ENCODE results near the gene CLDND2. TPM values are rescaled to one million over a fixed set of nuclear protein-coding genes. Genes with fewer than 3 reads are reported as not detected.

The CLDND2 gene
- total RNA-seq, 1 donor from 2014 or later: 1.7 TPM

- intact Hi-C loops (cut with DNase I): loop anchor here (5.0 kb wide), 1 partner anchor 208 kb away; the partner anchor contains the start of gene ZNF175
- DNase-seq (ENCODE audit: missing footprints): no peak
- no peak for ATAC-seq
These were observed 4.3 kb downstream of the CLDND2 start for GRCh38 chr19:51364200-51365106.

- ATAC-seq: no peak
- no peak for DNase-seq (ENCODE audit: missing footprints)
- intact Hi-C loops (cut with DNase I): no loop called here
These were observed 7.6 kb downstream of the CLDND2 start for GRCh38 chr19:51361239-51361638.

GRCh38 chr19:51359294-51359693 lies 9.5 kb downstream of the CLDND2 start:
- no peak for ATAC-seq
- intact Hi-C loops (cut with DNase I): no loop called here

DNA sequence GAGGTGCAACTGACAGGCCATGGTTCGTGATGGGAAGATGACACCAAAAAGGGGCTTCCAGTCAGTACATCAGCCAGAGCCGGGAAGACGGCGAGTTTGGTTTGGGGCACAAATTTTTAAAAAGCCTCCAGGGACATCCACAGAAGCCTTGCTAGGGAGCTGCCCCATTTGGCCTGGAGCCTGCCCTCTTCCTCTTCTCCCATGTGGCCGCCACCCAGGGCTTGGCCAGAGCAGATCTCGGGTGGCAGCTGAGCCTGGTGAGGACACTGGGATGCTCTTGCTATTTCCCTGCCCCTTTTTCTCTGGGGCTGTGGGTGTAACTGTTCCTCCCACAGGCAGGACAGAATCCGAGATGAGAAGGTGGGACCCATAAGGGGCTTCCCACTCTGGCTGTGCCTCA lies 10.9 kb downstream of the CLDND2 start:
- DNase-seq (ENCODE audit: missing footprints): no peak

More at GRCh38 chr19:51359294-51359693, 9.5 kb downstream of the CLDND2 start:
- DNase-seq (ENCODE audit: missing footprints): no peak

GRCh38 chr19:51356159-51356801 lies 12.5 kb downstream of the CLDND2 start:
- no peak for ATAC-seq
- intact Hi-C loops (cut with DNase I): no loop called here
- DNase-seq (ENCODE audit: missing footprints): no peak

More for the DNA sequence above, 10.9 kb downstream of the CLDND2 start:
- intact Hi-C loops (cut with DNase I): no loop called here
- ATAC-seq: no peak

GRCh38 chr19:51354742-51355148 lies 14.1 kb downstream of the CLDND2 start:
- ATAC-seq: no peak
- intact Hi-C loops (cut with DNase I): no loop called here
- DNase-seq (ENCODE audit: missing footprints): no peak

DNA sequence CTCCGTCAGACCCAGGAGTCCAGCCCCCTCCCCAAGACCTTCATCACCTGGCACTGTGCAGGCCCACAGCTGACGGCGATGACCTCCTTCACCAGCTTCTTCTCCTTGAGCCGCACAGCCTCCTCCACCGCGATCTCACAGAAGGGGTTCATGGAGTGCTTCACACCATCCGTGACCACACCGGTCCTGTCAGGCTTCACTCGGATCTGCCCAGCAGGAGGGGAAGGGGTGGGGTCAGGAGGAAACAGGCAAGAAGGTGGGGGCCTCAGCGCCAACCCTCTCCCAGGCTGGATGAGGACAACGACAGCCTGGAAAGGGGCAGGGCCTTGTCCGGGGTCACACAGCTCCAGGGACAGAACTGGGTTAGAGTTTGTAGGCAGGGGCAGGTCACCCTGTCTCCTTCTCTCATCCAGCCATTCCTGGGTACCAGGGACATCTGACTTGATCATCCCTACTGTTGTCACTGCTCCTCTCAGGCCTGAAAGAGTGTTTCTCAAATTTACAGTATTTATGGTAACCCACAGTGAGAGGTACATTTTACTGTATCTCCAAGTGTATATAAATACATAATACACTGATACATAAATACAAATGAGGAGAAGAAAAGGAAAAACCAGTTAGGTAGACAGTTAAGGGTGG lies 14.6 kb downstream of the CLDND2 start:
- intact Hi-C loops (cut with DNase I): no loop called here
- ATAC-seq (no peak), DNase-seq (ENCODE audit: missing footprints) (no peak)

- DNase-seq (ENCODE audit: missing footprints) (no peak), ATAC-seq (no peak)
- intact Hi-C loops (cut with DNase I): no loop called here
These were observed 15.9 kb downstream of the CLDND2 start for GRCh38 chr19:51352783-51353360.

DNA sequence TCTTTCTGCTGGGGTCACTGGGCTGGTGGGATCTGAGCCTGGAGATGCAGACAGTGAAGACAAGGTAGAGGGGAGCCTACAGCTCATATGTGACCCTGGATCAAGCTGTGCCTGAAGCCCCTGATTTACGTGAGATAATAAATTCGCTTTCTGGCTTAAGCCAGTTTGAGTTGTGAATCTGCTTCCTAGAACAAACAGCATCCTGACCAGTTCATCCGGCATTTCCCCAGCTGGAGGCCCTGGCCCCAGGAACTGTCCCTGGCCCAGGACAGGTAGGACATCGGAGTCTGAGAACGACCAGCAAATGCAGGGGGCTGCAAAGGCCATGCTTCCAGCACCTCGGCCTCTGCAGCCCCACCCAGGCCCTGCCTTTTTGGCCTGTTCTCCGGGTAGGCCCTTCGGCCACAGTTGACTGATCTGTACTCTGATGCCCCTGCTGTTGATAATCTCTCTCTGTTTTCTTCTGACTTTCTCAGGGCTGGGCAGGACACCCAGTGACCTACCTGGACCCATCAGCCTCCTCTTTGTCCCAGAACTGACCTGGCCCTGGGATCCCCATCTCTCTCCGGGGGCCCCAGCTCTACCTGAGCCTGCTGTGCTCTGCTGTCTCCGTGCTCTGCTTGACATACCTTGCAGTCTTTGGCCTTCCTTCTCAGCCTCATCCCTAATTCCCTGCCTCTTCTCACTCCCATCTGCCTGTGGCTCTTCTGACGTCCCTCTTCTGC lies 17.4 kb downstream of the CLDND2 start:
- DNase-seq (ENCODE audit: missing footprints) (no peak), ATAC-seq (no peak)
- intact Hi-C loops (cut with DNase I): no loop called here

- ATAC-seq (no peak), DNase-seq (ENCODE audit: missing footprints) (no peak)
- intact Hi-C loops (cut with DNase I): no loop called here
These were observed 21.4 kb downstream of the CLDND2 start for GRCh38 chr19:51347209-51347928.

- no peak for ATAC-seq
- DNase-seq (ENCODE audit: missing footprints): no peak
- intact Hi-C loops (cut with DNase I): no loop called here
These were observed 22.1 kb downstream of the CLDND2 start for GRCh38 chr19:51346742-51347141.

GRCh38 chr19:51345076-51345620 lies 23.7 kb downstream of the CLDND2 start:
- ATAC-seq (no peak), DNase-seq (ENCODE audit: missing footprints) (no peak)
- intact Hi-C loops (cut with DNase I): no loop called here

DNA sequence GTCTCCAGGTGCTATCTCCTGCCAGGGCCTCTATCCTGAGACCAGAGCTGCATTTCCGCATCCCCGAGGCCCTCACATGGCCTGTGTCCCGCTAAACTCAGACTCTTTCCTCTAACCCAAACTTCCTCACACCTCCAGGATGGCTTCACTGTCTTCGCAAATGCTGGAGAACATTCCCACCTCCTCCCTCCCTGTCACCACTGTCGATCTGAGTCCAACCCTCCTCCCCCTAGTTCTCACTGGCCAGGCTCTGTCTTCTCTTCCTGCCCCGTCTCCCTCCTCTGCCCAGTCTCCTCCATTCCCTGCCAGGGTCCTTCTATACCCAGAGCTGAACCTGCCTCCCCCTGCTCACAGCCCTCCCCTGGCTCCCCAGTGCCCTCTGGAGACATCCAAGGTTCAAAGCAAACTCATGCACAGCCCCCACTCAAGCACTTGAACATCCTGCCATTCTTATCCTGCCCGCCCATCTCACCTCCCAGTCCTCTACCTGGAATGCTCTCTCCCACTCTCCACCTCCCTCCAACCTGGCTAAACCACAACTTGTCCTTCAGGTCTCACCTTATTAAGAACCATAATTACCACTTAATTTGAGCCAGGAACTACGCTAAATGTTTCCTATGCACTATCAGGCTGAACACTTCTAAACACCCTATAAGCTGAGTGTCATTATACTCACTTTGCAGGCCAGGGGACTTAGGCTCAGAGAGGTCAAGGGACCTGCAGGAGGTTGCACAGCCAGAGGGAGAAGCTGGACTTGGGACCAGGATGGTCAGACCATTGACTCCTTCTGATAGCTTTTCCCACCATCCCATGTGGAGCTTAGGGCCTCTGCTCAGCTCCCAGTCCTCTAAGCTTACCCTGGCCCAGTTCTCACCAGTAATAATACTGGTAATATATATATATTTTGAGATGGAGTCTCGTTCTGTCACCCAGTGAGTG lies 25.9 kb downstream of the CLDND2 start:
- DNase-seq (ENCODE audit: missing footprints): no peak
- intact Hi-C loops (cut with DNase I): no loop called here
- no peak for ATAC-seq

- intact Hi-C loops (cut with DNase I): no loop called here
- no peak for ATAC-seq
- no peak for DNase-seq (ENCODE audit: missing footprints)
These were observed 26.7 kb downstream of the CLDND2 start, which contains the start of gene VSIG10L for GRCh38 chr19:51341976-51342580. TSS of gene VSIG10L (minus strand) at chr19:51342139. CDS start at chr19:51342124, 15 bp downstream.

DNA sequence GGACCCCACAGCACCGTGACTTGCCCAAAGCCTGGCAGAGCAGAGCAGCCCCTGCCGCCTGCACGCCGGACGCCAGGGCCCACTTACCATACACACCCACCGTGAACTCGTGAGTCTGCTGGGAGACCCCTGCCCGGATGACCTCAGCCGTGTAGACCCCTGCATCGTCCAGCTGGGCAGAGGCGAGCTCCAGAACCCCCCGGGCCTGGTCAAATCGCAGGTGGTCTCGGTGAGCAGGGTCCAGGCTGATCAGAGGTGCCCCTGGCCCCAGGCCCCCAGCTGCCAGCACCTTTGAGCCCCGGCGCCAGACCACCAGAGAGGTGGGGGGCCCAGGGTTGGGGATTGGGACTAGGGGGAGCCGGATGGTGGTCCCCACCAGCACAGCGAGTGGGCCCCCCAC lies 27.7 kb downstream of the CLDND2 start:
- intact Hi-C loops (cut with DNase I): no loop called here
- ATAC-seq (no peak), DNase-seq (ENCODE audit: missing footprints) (no peak)
